Activated CD8-positive, alpha-beta memory T cell treated with anti-CD3 and anti-CD28 coated beads for 36 hours (primary cell): ENCODE measurements around the gene TEX54. TPM values are rescaled to one million over a fixed set of nuclear protein-coding genes. Genes with fewer than 3 reads are reported as not detected.

ENCODE experiments used
- CTCF ChIA-PET: fragments of 350-600 bp; sonication (Branson Sonifier 250); formaldehyde crosslinking; loops from one replicate; lab custom pipeline; 2021; ENCODE audit warnings: antibody characterized with exemption; lab: Charles Lee
- POLR2A ChIA-PET: fragments of 350-600 bp; sonication (Branson Sonifier 250); formaldehyde crosslinking; loops from one replicate; lab custom pipeline; 2021; ENCODE audit warnings: antibody characterized with exemption; lab: Charles Lee
- total RNA-seq, 2 experiments: library from RNA; stranded (reverse); gene quantifications; one replicate each; pipeline ENCODE4 v1.2.3, GENCODE V29; 2021

TEX54 gene
- total RNA-seq, 2 experiments from 2014 or later = 1.4 TPM; not detected in 1

GRCh38 chr11:62844154-62844553 is 11.5 kb upstream of the TEX54 start:
- ChIA-PET POLR2A (interaction anchor here (0.6 to 1.2 kb wide), 3 partner anchors 10 to 32 kb away, joined by 3 to 6 read pairs (median 4); no protein-coding TSS in a partner anchor), CTCF (interaction anchor here (1.4 kb wide), 1 partner anchor 10 kb away, joined by 8 read pairs; no protein-coding TSS in a partner anchor)

GRCh38 chr11:62843466-62843865 is 10.8 kb upstream of the TEX54 start:
- POLR2A ChIA-PET = interaction anchor here (0.7 to 4.7 kb wide), 3 partner anchors 10 to 177 kb away, joined by 3 to 249 read pairs (median 5); no protein-coding TSS in a partner anchor
- CTCF ChIA-PET = interaction anchor here (1.4 to 1.5 kb wide), 2 partner anchors 11 kb away, joined by 3 to 8 read pairs; partner anchors contain the start of gene TEX54

DNA sequence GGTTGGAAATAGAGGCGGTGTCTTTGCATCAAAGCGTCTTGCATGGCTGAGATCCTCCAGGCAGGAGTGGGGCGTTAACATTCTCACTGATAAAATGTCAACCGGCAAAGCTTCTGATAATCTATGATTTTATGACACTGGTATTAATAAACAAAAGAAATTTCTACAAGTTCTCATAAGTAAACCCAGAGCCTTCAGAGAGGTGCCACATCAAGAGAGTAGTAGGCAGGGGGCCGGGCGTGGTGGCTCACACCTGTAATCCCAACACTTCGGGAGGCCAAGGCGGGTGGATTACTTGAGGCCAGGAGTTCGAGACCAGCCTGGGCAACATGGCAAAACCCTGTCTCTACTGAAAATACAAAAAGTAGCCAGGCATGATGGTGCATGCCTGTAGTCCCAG is 10.2 kb upstream of the TEX54 start:
- ChIA-PET CTCF (interaction anchor here (0.8 to 1.5 kb wide), 3 partner anchors 8 to 11 kb away, joined by 3 to 8 read pairs (median 3); partner anchors contain the start of gene TEX54), POLR2A (interaction anchor here (0.7 to 4.7 kb wide), 5 partner anchors 11 to 176 kb away, joined by 3 to 249 read pairs (median 4); partner anchors contain the start of genes HNRNPUL2 and SLC3A2)

- ChIA-PET POLR2A (interaction anchor here (0.9 to 4.7 kb wide), 10 partner anchors 12 to 133 kb away, joined by 3 to 249 read pairs (median 8); partner anchors contain the start of genes HNRNPUL2, SLC3A2, TAF6L and TMEM179B), CTCF (interaction anchor here (0.8 to 1.5 kb wide), 2 partner anchors 9 to 10 kb away, joined by 3 read pairs; partner anchors contain the start of gene TEX54)
Measured at GRCh38 chr11:62842171-62842741, 9.6 kb upstream of the TEX54 start.

DNA sequence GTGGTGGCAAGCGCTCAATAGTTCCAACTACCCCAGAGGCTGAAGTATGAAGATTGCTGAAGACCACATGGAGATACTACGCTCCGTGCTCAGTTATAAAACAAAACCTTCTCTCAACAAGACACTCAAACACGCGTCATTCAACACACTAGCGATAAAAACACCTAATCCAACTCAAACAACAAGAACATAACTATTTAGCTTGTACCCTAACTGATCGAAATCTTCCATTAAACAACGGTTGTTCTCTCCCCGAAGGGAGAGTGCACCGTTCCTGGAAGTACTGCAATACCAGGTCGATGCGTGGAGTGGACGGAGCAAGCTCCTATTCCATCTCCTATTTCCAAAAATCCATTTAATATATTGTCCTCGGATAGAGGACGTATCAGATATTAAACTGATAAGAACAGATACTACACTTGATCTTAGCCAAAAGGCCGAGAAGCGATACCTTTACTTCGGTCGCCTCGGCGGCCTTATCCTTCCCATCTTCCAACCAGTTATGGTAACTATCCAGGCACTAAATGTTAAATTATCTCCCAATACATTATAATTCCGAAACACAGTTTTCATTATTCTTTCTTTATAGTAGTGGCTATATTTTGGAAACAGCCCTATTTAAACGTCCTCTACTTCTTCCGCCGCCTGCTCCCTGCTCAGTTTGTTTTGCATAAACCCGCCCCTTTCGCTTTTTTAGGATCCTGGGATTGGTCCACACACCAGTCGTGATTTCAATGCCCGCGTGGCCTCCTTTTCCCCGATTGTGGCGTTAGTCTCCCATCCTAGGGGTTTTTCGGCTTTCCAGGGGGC is 8.9 kb upstream of the TEX54 start:
- ChIA-PET CTCF (interaction anchor here (1.2 to 3.3 kb wide), 4 partner anchors 13 to 54 kb away, joined by 3 to 23 read pairs (median 10); partner anchors contain the start of genes NXF1, TMEM179B and TMEM223), POLR2A (interaction anchor here (0.6 to 4.7 kb wide), 29 partner anchors 9 to 1444 kb away, joined by 3 to 249 read pairs (median 4); partner anchors contain the start of genes C11orf98, CSKMT, EEF1G and HNRNPUL2)

- POLR2A ChIA-PET = interaction anchor here (0.6 to 4.7 kb wide), 30 partner anchors 9 to 787 kb away, joined by 3 to 249 read pairs (median 4); partner anchors contain the start of genes C11orf98, CSKMT, EEF1G and HNRNPUL2
- CTCF ChIA-PET = interaction anchor here (1.2 to 3.3 kb wide), 5 partner anchors 14 to 53 kb away, joined by 3 to 23 read pairs (median 4); partner anchors contain the start of genes NXF1, SLC3A2, TMEM179B and TMEM223
Measured at GRCh38 chr11:62840721-62841360, 8.2 kb upstream of the TEX54 start.

DNA sequence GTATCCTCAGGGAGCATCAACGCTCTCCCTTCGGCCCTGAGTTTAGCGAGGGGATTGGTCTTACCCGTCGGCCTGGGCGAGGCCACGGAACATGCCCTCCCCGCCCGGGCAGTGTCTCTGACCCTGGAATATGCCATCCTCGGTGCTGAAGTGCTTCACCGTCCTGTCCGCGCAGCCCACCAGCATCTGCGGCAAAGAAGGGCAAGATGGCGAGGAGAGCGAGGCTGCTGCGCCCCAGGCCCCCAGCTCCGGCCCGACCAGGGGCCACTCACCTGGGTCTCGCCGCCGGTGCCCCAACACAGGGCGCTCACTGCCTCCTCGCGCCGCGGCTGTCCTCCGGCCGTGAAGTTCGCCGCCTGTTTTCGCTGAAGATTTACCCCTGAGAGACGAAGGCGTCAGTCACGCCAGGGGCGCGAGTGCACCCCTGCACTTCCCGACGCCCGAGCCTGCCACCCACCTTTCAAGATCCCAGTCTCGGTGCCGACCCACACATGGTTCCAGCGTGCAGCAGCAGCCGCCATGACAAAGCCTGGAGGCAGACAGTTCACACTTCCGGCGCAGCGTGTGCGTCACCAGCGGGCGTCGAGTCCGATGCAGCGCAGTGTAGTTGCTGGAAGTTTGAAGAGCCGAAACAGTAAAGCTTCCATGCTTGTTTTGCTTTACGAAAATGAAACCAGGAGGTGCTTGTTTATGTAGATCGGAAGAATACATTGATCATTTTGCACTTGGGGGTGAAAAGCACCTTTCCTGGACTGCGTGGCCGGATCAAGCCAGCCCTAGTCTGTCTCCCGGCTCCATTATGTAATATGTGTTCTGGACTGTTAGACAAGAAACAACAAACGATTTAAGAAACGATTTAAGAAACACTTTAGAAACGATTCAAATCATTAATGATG is 6.7 kb upstream of the TEX54 start, which contains the start of gene WDR74:
WDR74 (minus strand) TSS at position 541 of the 896 bp plus-strand sequence; CDS start at position 521, 20 bp downstream.
- ChIA-PET CTCF (interaction anchor here (0.7 to 3.3 kb wide), 3 partner anchors 11 to 42 kb away, joined by 3 to 23 read pairs (median 3); partner anchors contain the start of gene SLC3A2), POLR2A (interaction anchor here (0.6 to 4.7 kb wide), 9 partner anchors 7 to 175 kb away, joined by 3 to 249 read pairs (median 20); partner anchors contain the start of genes C11orf98, CSKMT, HNRNPUL2 and SLC3A2)

GRCh38 chr11:62835336-62835735 is 2.7 kb upstream of the TEX54 start:
- ChIA-PET POLR2A (interaction anchor here (0.5 to 1.5 kb wide), 2 partner anchors 14 to 35 kb away, joined by 4 to 11 read pairs; no protein-coding TSS in a partner anchor), CTCF (interaction anchor here (0.9 to 1.0 kb wide), 2 partner anchors 46 to 48 kb away, joined by 3 read pairs; partner anchors contain the start of genes SLC3A2 and TMEM179B)

GRCh38 chr11:62831520-62832335 is 913 bp downstream of the TEX54 start, which contains the start of gene STX5:
STX5 (minus strand) TSS chr11:62832051; CDS start chr11:62831243, 808 bp downstream.
- CTCF ChIA-PET = interaction anchor here (0.6 to 1.1 kb wide), 4 partner anchors 11 to 173 kb away, joined by 3 to 6 read pairs (median 3); partner anchors contain the start of gene SLC3A2
- POLR2A ChIA-PET = interaction anchor here (0.6 to 3.9 kb wide), 17 partner anchors 9 to 308 kb away, joined by 3 to 41 read pairs (median 8); partner anchors contain the start of genes HNRNPUL2, NXF1, POLR2G and SLC3A2

DNA sequence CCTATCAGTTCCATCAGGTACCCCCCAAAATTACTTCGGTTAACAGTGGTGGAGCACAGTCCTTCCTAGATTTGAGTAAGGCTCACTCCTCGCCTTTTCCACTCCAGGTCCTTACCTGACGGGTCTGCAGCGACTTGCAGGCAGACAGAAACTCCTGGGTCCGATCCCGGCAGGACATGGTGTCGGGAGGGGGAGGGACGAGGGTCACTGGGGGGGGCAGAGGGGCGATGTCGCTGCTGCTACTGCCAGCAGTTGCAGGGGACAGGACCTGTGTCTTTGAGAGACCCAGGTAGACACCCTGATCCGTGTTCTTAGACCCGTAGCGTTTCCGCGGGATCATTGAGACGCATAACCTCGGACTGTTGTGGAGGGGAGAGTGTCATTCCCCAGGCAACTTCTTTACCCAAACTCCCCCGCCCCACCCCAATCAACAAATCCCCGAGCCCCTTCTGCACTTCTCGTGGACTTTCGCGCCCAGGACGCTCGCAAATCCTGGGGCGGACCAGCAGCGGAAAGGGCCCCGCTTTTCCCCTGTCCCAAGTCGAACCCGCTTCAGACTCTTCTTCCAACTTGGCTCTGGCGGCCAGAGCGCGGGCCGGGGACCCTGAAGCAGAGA is 1.6 kb downstream of the TEX54 start:
- POLR2A ChIA-PET = interaction anchor here (1.0 to 3.9 kb wide), 9 partner anchors 10 to 69 kb away, joined by 3 to 41 read pairs (median 8); partner anchors contain the start of genes NXF1, POLR2G, SLC3A2 and TMEM179B

GRCh38 chr11:62828130-62828529 is 4.5 kb downstream of the TEX54 start:
- ChIA-PET POLR2A (interaction anchor here (0.6 kb wide), 1 partner anchor 11 kb away, joined by 6 read pairs; no protein-coding TSS in a partner anchor), CTCF (interaction anchor here (1.1 kb wide), 1 partner anchor 41 kb away, joined by 3 read pairs; the partner anchor contains the start of gene TMEM179B)

More for the DNA sequence above, 1.6 kb downstream of the TEX54 start:
- CTCF ChIA-PET = interaction anchor here (0.9 to 1.5 kb wide), 2 partner anchors 44 to 50 kb away, joined by 4 to 6 read pairs; partner anchors contain the start of genes SLC3A2 and TMEM179B

DNA sequence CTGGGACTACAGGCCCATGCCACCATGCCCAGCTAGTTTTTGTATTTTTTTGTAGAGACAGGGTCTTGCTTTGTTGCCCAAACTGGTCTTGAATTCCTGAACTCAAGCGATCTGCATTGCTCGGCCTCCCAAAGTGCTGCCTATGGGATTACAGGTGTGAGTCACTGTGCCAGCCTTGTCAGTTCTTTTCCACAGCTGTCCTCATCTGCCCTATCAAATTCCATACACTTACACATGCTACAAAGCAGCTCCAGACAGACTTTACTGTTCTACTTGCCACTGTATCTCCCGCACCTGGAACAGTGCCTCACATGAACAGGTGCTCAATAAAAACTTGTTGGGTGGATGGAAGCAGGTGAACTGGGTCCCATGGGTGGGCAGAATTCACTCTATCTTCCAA is 9.0 kb downstream of the TEX54 start:
- ChIA-PET POLR2A (no interaction called here), CTCF (interaction anchor here (0.8 kb wide), 1 partner anchor 36 kb away, joined by 3 read pairs; no protein-coding TSS in a partner anchor)

- CTCF ChIA-PET = interaction anchor here (0.7 to 2.4 kb wide), 3 partner anchors 9 to 30 kb away, joined by 3 to 10 read pairs (median 5); partner anchors contain the start of genes NXF1 and TMEM179B
- POLR2A ChIA-PET = interaction anchor here (0.6 to 1.7 kb wide), 4 partner anchors 11 to 39 kb away, joined by 3 to 6 read pairs (median 6); partner anchors contain the start of gene NXF1
Measured at GRCh38 chr11:62817129-62817528, 15.5 kb downstream of the TEX54 start.

GRCh38 chr11:62816557-62816956 is 16.1 kb downstream of the TEX54 start:
- POLR2A ChIA-PET = interaction anchor here (0.6 to 1.7 kb wide), 5 partner anchors 11 to 65 kb away, joined by 3 to 9 read pairs (median 6); partner anchors contain the start of gene NXF1
- CTCF ChIA-PET = interaction anchor here (1.0 to 2.4 kb wide), 3 partner anchors 11 to 30 kb away, joined by 3 to 10 read pairs (median 5); partner anchors contain the start of genes NXF1 and TMEM179B
